GM12878 (cell line): ENCODE data around the gene SSBP3. TPM values are rescaled to one million over a fixed set of nuclear protein-coding genes. Genes with fewer than 3 reads are reported as not detected.

ENCODE experiments used
- ATAC-seq: fragments of 200-7000 bp; cut with Tn5 transposase; 3 replicates; pipeline ENCODE4 v1.9.1; 2020; ENCODE audit warnings: mild to moderate bottlenecking, moderate library complexity
- BruUV-seq: library from RNA; stranded (reverse); fragments of 400-500 nt; replicated peaks from 2 replicates; lab custom pipeline; 2021; lab: Mats Ljungman, UMichigan
- CTCF ChIA-PET: fragments of 300-600 bp; sonication (Branson Sonifier 250); formaldehyde crosslinking; extraction: SDS; loops from one replicate; lab custom pipeline; 2021; ENCODE audit warnings: inconsistent platforms; lab: Yijun Ruan, JAX
- POLR2A ChIA-PET: fragments of 350-600 bp; formaldehyde crosslinking; extraction: SDS; loops from one replicate; lab custom pipeline; 2021; ENCODE audit warnings: inconsistent platforms; lab: Charles Lee
- RAD21 ChIA-PET: fragments of 300-600 bp; sonication (Branson Sonifier 250); formaldehyde crosslinking; loops from one replicate; lab custom pipeline; 2023; ENCODE audit warnings: antibody characterized with exemption; ENCODE audit not compliant: unreplicated experiment; lab: Charles Lee
- SMC1A ChIA-PET: fragments of 300-600 bp; sonication (Branson Sonifier 250); formaldehyde crosslinking; loops from one replicate; lab custom pipeline; 2023; ENCODE audit not compliant: unreplicated experiment, uncharacterized antibody; lab: Charles Lee
- DNase-seq: peaks from one replicate; pipeline ENCODE4 v3.0.0-alpha.2; 2011; ENCODE audit warnings: low read depth, low spot score
- FAIRE-seq: peaks from 3 replicates; lab custom pipeline; 2011; peaks lifted over from hg19 to GRCh38; lab: Jason Lieb, UNC
- H2AFZ ChIP-seq: 2 replicates; pipeline ENCODE4 v1.6.0; 2011; ENCODE audit warnings: low read depth, low read length, control low read depth; ENCODE audit not compliant: control insufficient read depth
- H3K27ac ChIP-seq: 2 replicates; pipeline ENCODE4 v1.5.1; 2011; ENCODE audit warnings: control low read depth; ENCODE audit not compliant: control insufficient read depth, insufficient read depth
- H3K27me3 ChIP-seq, 2 experiments: replicated peaks in 1 of 2; 2 replicates each; pipeline versions ENCODE4 v1.6.0 to v1.6.1; 2011; ENCODE audit warnings: low read length in 1 of 2; ENCODE audit not compliant: control insufficient read depth in 2 of 2, insufficient read depth in 2 of 2
- H3K36me3 ChIP-seq, 2 experiments: 2 replicates each; pipeline ENCODE4 v1.5.1; 2011; ENCODE audit warnings: low read length in 1 of 2; ENCODE audit not compliant: control insufficient read depth in 2 of 2, insufficient read depth in 2 of 2
- H3K4me1 ChIP-seq: 2 replicates; pipeline ENCODE4 v1.6.1; 2011; ENCODE audit warnings: mild to moderate bottlenecking, low read length, moderate library complexity, mixed read lengths; ENCODE audit not compliant: control insufficient read depth, insufficient read depth
- H3K4me2 ChIP-seq: 2 replicates; pipeline ENCODE4 v1.6.0; 2011; ENCODE audit warnings: control low read depth; ENCODE audit not compliant: control insufficient read depth, insufficient read depth
- H3K4me3 ChIP-seq: fragments of 200-600 bp; sonication (generic); 2 replicates; pipeline ENCODE4 v1.5.1; 2016
- H3K79me2 ChIP-seq: 2 replicates; pipeline ENCODE4 v1.6.0; 2011; ENCODE audit warnings: low read length; ENCODE audit not compliant: control insufficient read depth, insufficient read depth
- H3K9ac ChIP-seq: 2 replicates; pipeline ENCODE4 v1.8.0; 2011; ENCODE audit warnings: low read length, control low read depth, mixed read lengths; ENCODE audit not compliant: control insufficient read depth, insufficient read depth
- H3K9me3 ChIP-seq: replicated peaks from 3 replicates; pipeline ENCODE4 v1.5.1; 2011; ENCODE audit warnings: mild to moderate bottlenecking, low read length; ENCODE audit not compliant: control insufficient read depth, insufficient read depth
- H4K20me1 ChIP-seq: 2 replicates; pipeline ENCODE4 v1.6.0; 2011; ENCODE audit not compliant: control insufficient read depth, insufficient read depth
- ATF2 ChIP-seq: IDR thresholded peaks from 2 replicates; pipeline ENCODE4 v1.6.1; 2012; ENCODE audit warnings: low read length, inconsistent platforms
- BACH1 ChIP-seq: fragments of 450-650 bp; IDR thresholded peaks from 2 replicates; pipeline ENCODE4 v1.6.1; 2017; ENCODE audit warnings: mild to moderate bottlenecking, borderline replicate concordance
- BHLHE40 ChIP-seq, 2 experiments: fragments of 450-650 bp in 1 of 2; IDR thresholded peaks; 2 replicates each; pipeline ENCODE4 v1.6.1; 2011 to 2017; ENCODE audit warnings: low read depth in 2 of 2, borderline replicate concordance in 1 of 2, improper control_type of control experiment in 1 of 2, low read length in 1 of 2, mild to moderate bottlenecking in 1 of 2
- MEF2A ChIP-seq: IDR thresholded peaks from 2 replicates; pipeline ENCODE4 v1.6.1; 2011; ENCODE audit warnings: low read depth, mild to moderate bottlenecking, low read length, moderate library complexity; ENCODE audit not compliant: insufficient read depth
- POLR2A ChIP-seq: IDR thresholded peaks from 2 replicates; pipeline ENCODE4 v1.6.1; 2011; ENCODE audit warnings: low read depth, mild to moderate bottlenecking, low read length
- STAT1 ChIP-seq: fragments of 450-650 bp; conservative IDR thresholded peaks from 2 replicates; pipeline ENCODE4 v1.6.1; 2014; ENCODE audit warnings: antibody characterized with exemption, mild to moderate bottlenecking
- SUPT20H ChIP-seq: IDR thresholded peaks from 2 replicates; pipeline ENCODE4 v1.6.1; 2011; ENCODE audit warnings: low read depth, mild to moderate bottlenecking, low read length, moderate library complexity, borderline replicate concordance; ENCODE audit not compliant: control insufficient read depth
- TARDBP ChIP-seq: IDR thresholded peaks from 2 replicates; pipeline ENCODE4 v1.6.1; 2016; ENCODE audit warnings: borderline replicate concordance
- ZNF217 ChIP-seq: fragments of 450-650 bp; IDR thresholded peaks from 2 replicates; pipeline ENCODE4 v1.6.1; 2017; ENCODE audit warnings: antibody characterized with exemption, mild to moderate bottlenecking
- ZNF274 ChIP-seq: IDR thresholded peaks from one replicate; pipeline ENCODE4 v1.8.0; 2011; ENCODE audit not compliant: insufficient read length, insufficient read depth
- WGBS: methylation state at CpG from one replicate; pipeline ENCODE4 v1.1.6; 2016; ENCODE audit warnings: low lambda C conversion rate; ENCODE audit not compliant: insufficient replicate concordance, insufficient coverage; ENCODE audit errors: missing lambda C conversion rate; 5-methylcytosine and 5-hydroxymethylcytosine counted together
- in situ Hi-C: fragments of 300-500 bp; cut with MboI; formaldehyde crosslinking; loops from 9 replicates; pipeline ENCODE4 v1.14.3; 2018; ENCODE audit warnings: mixed read lengths
- intact Hi-C: fragments of 100-400 bp; cut with micrococcal nuclease; formaldehyde crosslinking; loops from one replicate; pipeline ENCODE4 v1.14.2; 2022; ENCODE audit not compliant: unreplicated experiment
- polyA plus RNA-seq, 11 experiments: library from polyadenylated mRNA; depleted of rRNA in 4 of 11; unstranded in 6 of 11; stranded (reverse) in 5 of 11; fragments of >200 nt; fragmentation: Nextera tagmentation in 4 of 11; fragmentation: Illumina TruSeq in 1 of 11; extraction: Ambion mirVana in 4 of 11; extraction: Trizol in 1 of 11; gene quantifications; 1 replicate in 1 of 11; 2 replicates in 10 of 11; pipeline versions ENCODE4 v1.2.1 to v1.2.3, GENCODE V29; 2011 to 2016; ENCODE audit warnings: inconsistent platforms in 2 of 11, missing spikeins in 2 of 11, low read depth in 1 of 11
- total RNA-seq, 4 experiments: library from RNA; depleted of rRNA in 3 of 4; stranded (reverse); fragments of >200 nt in 3 of 4; fragmentation: Illumina TruSeq in 1 of 4; extraction: Trizol in 1 of 4; gene quantifications; 2 replicates each; pipeline versions ENCODE4 v1.2.1 to v1.2.3, GENCODE V29; 2013 to 2021
- TF ChIP-seq, protein P1 (sequence below): fragments of 450-650 bp; IDR thresholded peaks from 2 replicates; pipeline ENCODE4 v1.6.1; 2017; ENCODE audit warnings: mild to moderate bottlenecking, low read depth, inconsistent platforms; ENCODE audit not compliant: poor library complexity, severe bottlenecking
- TF ChIP-seq, protein P2 (sequence below): fragments of 450-650 bp; formaldehyde crosslinking; IDR thresholded peaks from 2 replicates; pipeline ENCODE4 v1.4.0; 2020; ENCODE audit warnings: mild to moderate bottlenecking, moderate library complexity
- TF ChIP-seq, protein P3 (sequence below): fragments of 450-650 bp; IDR thresholded peaks from 2 replicates; pipeline ENCODE4 v1.6.1; 2016; ENCODE audit warnings: mild to moderate bottlenecking

The SSBP3 gene
- total and polyA plus RNA-seq, 10 of the 15 experiments (the other 5 are each of a cell fraction or from before 2014, with no cell fraction given): 4.1 to 51.7 (median 17.1) TPM

- no TSS peak for BruUV-seq
- ATAC-seq (no peak), DNase-seq (no peak), FAIRE-seq (no peak)
- ChIA-PET SMC1A (interaction anchor here (0.6 to 1.1 kb wide), 2 partner anchors 42 to 87 kb away, joined by 3 read pairs; no protein-coding TSS in a partner anchor), RAD21 (interaction anchor here (0.8 kb wide), 1 partner anchor 11 kb away, joined by 4 read pairs; no protein-coding TSS in a partner anchor), POLR2A (no interaction called here), CTCF (interaction anchor here (0.8 to 1.3 kb wide), 3 partner anchors 15 to 93 kb away, joined by 3 to 5 read pairs (median 3); no protein-coding TSS in a partner anchor)
- Histone ChIP-seq H3K27me3 (no peaks in the 10 kb centered on the region), H3K36me3 (peaks cover 11 to 46% of the 10 kb centered on the region in 2 experiments), H3K4me3 (no peak overlapping the region), H3K9ac (no peak overlapping the region), H3K9me3 (no peaks in the 10 kb centered on the region), H3K27ac (no peak overlapping the region), H2AFZ (no peak overlapping the region), H3K4me1 (peaks cover 3% of the 10 kb centered on the region; the same call in 1 of the 2 replicates), H3K4me2 (no peak overlapping the region), H3K79me2 (peaks cover 6% of the 10 kb centered on the region), H4K20me1 (no peaks in the 10 kb centered on the region)
- 83% methylated on average over 8 of the region's 8 CpGs for WGBS
- in situ Hi-C loops: no loop called here
- intact Hi-C loops: no loop called here
- TF ChIP-seq ATF2: no peak
- no peak for TF ChIP-seq BACH1
- no peak for TF ChIP-seq SUPT20H
- no peak for TF ChIP-seq POLR2A
- TF ChIP-seq ZNF274: no peak
- TF ChIP-seq TARDBP: no peak
- TF ChIP-seq STAT1: no peak
- TF ChIP-seq MEF2A: no peak
- TF ChIP-seq ZNF217: no peak
- TF ChIP-seq, protein P1, sequence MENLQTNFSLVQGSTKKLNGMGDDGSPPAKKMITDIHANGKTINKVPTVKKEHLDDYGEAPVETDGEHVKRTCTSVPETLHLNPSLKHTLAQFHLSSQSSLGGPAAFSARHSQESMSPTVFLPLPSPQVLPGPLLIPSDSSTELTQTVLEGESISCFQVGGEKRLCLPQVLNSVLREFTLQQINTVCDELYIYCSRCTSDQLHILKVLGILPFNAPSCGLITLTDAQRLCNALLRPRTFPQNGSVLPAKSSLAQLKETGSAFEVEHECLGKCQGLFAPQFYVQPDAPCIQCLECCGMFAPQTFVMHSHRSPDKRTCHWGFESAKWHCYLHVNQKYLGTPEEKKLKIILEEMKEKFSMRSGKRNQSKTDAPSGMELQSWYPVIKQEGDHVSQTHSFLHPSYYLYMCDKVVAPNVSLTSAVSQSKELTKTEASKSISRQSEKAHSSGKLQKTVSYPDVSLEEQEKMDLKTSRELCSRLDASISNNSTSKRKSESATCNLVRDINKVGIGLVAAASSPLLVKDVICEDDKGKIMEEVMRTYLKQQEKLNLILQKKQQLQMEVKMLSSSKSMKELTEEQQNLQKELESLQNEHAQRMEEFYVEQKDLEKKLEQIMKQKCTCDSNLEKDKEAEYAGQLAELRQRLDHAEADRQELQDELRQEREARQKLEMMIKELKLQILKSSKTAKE: no peak
- TF ChIP-seq, protein P2, sequence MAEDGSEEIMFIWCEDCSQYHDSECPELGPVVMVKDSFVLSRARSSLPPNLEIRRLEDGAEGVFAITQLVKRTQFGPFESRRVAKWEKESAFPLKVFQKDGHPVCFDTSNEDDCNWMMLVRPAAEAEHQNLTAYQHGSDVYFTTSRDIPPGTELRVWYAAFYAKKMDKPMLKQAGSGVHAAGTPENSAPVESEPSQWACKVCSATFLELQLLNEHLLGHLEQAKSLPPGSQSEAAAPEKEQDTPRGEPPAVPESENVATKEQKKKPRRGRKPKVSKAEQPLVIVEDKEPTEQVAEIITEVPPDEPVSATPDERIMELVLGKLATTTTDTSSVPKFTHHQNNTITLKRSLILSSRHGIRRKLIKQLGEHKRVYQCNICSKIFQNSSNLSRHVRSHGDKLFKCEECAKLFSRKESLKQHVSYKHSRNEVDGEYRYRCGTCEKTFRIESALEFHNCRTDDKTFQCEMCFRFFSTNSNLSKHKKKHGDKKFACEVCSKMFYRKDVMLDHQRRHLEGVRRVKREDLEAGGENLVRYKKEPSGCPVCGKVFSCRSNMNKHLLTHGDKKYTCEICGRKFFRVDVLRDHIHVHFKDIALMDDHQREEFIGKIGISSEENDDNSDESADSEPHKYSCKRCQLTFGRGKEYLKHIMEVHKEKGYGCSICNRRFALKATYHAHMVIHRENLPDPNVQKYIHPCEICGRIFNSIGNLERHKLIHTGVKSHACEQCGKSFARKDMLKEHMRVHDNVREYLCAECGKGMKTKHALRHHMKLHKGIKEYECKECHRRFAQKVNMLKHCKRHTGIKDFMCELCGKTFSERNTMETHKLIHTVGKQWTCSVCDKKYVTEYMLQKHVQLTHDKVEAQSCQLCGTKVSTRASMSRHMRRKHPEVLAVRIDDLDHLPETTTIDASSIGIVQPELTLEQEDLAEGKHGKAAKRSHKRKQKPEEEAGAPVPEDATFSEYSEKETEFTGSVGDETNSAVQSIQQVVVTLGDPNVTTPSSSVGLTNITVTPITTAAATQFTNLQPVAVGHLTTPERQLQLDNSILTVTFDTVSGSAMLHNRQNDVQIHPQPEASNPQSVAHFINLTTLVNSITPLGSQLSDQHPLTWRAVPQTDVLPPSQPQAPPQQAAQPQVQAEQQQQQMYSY (CRISPR knock-in tag): no peak
- no peak for TF ChIP-seq BHLHE40 (IDR thresholded peaks at IDR 0.05; ENCODE audit: borderline replicate concordance in 1 of 2, low read depth in 2 of 2, low read length in 1 of 2)
- TF ChIP-seq, protein P3, sequence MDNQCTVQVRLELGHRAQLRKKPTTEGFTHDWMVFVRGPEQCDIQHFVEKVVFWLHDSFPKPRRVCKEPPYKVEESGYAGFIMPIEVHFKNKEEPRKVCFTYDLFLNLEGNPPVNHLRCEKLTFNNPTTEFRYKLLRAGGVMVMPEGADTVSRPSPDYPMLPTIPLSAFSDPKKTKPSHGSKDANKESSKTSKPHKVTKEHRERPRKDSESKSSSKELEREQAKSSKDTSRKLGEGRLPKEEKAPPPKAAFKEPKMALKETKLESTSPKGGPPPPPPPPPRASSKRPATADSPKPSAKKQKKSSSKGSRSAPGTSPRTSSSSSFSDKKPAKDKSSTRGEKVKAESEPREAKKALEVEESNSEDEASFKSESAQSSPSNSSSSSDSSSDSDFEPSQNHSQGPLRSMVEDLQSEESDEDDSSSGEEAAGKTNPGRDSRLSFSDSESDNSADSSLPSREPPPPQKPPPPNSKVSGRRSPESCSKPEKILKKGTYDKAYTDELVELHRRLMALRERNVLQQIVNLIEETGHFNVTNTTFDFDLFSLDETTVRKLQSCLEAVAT: no peak
Observed at GRCh38 chr1:54396261-54396933, 9.8 kb downstream of the SSBP3 start.
